COR-L47 (cell line): Measurements from ENCODE around the gene EMID1.

ENCODE experiments used
- DNase-seq: peaks from one replicate; lab custom pipeline; 2025; lab: John Stamatoyannopoulos, UW

Gene EMID1

GRCh38 chr22:29205594-29206371 is at the start of gene EMID1:
EMID1 (plus strand) TSS chr22:29205896; CDS start chr22:29206039, 143 bp downstream.
- peak; percentile 21 for DNase-seq

- no peak for DNase-seq
These were observed 49.7 kb upstream of the EMID1 start for GRCh38 chr22:29155966-29156365.

GRCh38 chr22:29156507-29156906 is 49.2 kb upstream of the EMID1 start:
- no peak for DNase-seq

- DNase-seq: no peak
These were observed 47.7 kb upstream of the EMID1 start for GRCh38 chr22:29157759-29158535.

- DNase-seq: no peak
These were observed 47.1 kb upstream of the EMID1 start for GRCh38 chr22:29158546-29158945.

- no peak for DNase-seq
These were observed 41.9 kb upstream of the EMID1 start for GRCh38 chr22:29163808-29164207.

GRCh38 chr22:29165321-29166060 is 40.2 kb upstream of the EMID1 start:
- DNase-seq: no peak

GRCh38 chr22:29166180-29166579 is 39.5 kb upstream of the EMID1 start:
- no peak for DNase-seq

GRCh38 chr22:29167032-29167911 is 38.4 kb upstream of the EMID1 start:
- no peak for DNase-seq

GRCh38 chr22:29171721-29172120 is 34.0 kb upstream of the EMID1 start:
- DNase-seq: no peak

GRCh38 chr22:29172216-29172615 is 33.5 kb upstream of the EMID1 start:
- no peak for DNase-seq

- no peak for DNase-seq
These were observed 30.3 kb upstream of the EMID1 start for GRCh38 chr22:29175312-29175835.

- no peak for DNase-seq
These were observed 21.5 kb upstream of the EMID1 start for GRCh38 chr22:29183971-29184848.

GRCh38 chr22:29184849-29185490 is 20.7 kb upstream of the EMID1 start:
- DNase-seq: no peak

GRCh38 chr22:29186302-29186701 is 19.4 kb upstream of the EMID1 start:
- no peak for DNase-seq

GRCh38 chr22:29187831-29188230 is 17.9 kb upstream of the EMID1 start:
- no peak for DNase-seq

- no peak for DNase-seq
These were observed 15.6 kb upstream of the EMID1 start for GRCh38 chr22:29190051-29190450.

GRCh38 chr22:29190918-29191317 is 14.8 kb upstream of the EMID1 start:
- no peak for DNase-seq

GRCh38 chr22:29193021-29193420 is 12.7 kb upstream of the EMID1 start:
- no peak for DNase-seq

GRCh38 chr22:29194184-29194583 is 11.5 kb upstream of the EMID1 start:
- DNase-seq: no peak
